GM13977 (cell line): ENCODE results near the gene MED13L.
"Not testable (repeated sequence)": the region's sequence is repeated elsewhere in the genome, so short reads cannot be mapped to it uniquely, and the experiment has no call there.

Source experiments
- DNase-seq: peaks from one replicate; pipeline ENCODE4 v3.0.0; 2012; ENCODE audit warnings: low spot score
- CTCF ChIP-seq: IDR thresholded peaks from 2 replicates; pipeline ENCODE4 v1.5.1; 2012; ENCODE audit warnings: mild to moderate bottlenecking, control low read depth; ENCODE audit not compliant: insufficient read depth; ENCODE audit errors: extremely low read depth, missing control alignments
- in situ Hi-C: fragments of 300-500 bp; cut with MboI; formaldehyde crosslinking; loops from one replicate; pipeline ENCODE4 v1.12.0; 2022; ENCODE audit warnings: low sequenced_read_pairs, low pct_unique_long_range_greater_than_20kb, mixed read lengths, inconsistent platforms; ENCODE audit not compliant: unreplicated experiment

Gene MED13L

GRCh38 chr12:116037941-116038837 is 239.3 kb downstream of the MED13L start:
- DNase-seq: no peak
- no peak for TF ChIP-seq CTCF
- in situ Hi-C loops: no loop called here

DNA sequence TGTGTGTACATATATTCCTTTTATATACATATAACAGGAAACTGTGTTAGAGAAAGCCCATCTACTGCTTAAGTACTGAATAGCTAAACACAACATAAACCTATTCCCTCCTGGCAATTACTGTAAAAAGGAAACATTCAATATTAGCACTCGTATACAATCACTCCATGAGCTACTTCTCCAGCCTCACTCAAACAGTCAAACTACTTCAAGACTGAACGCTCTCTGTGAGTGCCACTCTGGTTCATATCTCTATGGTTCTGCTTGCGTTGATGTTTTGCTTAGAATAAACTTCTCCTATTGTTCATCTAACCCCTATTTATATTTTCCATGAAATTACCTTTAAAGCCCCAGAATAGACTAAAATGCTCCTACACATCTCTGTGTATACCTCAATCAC is 243.7 kb downstream of the MED13L start:
- in situ Hi-C loops: no loop called here
- no peak for TF ChIP-seq CTCF
- no peak for DNase-seq

GRCh38 chr12:116031624-116032023 is 245.9 kb downstream of the MED13L start:
- DNase-seq, in situ Hi-C loops: not testable (repeated sequence)

DNA sequence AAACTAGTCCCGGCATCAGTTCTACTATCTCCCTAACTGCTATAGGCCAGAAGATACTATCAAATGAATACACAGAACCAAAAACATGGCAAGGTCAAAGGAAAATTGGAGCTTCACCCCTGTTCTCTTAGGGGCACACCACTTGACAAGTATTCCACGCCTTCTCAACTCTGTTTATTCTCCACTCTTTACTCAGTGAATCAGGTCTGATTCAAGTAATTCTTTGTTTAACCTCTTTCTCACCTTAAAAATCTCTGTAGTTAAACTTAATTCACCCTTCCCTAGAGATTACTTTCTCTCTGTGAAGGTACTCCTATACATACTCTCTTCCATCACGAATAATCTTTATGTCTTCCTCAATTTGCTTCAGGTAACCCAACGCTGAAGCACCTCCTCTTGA is 248.9 kb downstream of the MED13L start:
- no peak for TF ChIP-seq CTCF
- in situ Hi-C loops: no loop called here
- DNase-seq: no peak

DNA sequence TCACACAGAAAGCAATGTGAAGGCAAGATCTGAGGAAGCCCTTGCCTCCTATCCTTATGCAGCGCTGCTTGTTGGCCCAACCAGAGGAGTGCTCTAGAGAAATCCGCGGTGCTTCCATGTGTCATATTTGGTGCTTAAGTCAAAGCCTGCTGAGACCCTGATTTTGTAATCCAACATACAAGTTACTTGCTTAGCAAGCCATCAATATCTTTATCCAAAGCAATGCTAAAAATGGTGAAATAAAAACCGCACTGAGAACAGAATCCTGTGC is 250.0 kb downstream of the MED13L start:
- DNase-seq: no peak
- no peak for TF ChIP-seq CTCF
- in situ Hi-C loops: no loop called here

DNA sequence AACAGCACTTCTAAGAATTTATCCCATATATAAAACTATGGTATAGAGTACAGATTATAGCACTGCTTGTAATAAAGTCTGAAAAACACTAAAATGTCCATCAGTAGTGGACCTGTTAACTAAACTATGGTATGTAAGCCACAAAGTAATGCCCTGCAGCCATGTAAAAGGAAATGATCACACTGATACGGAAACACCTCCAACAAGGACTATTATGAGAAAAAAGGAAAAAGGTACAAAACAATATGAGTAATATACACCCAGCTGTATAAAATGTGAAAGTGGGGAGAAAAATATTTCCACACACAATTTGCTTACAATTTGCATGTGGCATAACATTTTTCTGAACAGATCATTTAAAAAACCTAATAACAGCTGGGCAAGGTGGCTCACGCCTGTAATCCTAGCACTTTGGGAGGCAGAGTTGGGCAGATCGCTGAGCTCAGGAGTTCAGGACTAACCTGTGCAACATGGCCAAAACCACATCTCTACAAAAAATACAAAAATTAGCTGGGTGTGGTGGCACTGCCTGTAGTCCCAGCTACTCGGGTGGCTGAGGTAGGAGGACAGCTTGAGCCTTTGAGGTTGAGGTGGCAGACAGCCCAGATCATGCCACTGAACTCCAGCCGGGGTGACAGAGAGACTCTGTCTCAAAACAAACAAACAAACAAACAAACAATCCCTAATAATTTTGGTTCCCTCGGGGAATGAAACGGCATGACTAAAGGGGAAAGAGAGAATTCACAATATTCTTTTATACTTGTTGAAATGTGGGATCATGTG is 250.5 kb downstream of the MED13L start:
- no peak for TF ChIP-seq CTCF
- no peak for DNase-seq
- in situ Hi-C loops: no loop called here

DNA sequence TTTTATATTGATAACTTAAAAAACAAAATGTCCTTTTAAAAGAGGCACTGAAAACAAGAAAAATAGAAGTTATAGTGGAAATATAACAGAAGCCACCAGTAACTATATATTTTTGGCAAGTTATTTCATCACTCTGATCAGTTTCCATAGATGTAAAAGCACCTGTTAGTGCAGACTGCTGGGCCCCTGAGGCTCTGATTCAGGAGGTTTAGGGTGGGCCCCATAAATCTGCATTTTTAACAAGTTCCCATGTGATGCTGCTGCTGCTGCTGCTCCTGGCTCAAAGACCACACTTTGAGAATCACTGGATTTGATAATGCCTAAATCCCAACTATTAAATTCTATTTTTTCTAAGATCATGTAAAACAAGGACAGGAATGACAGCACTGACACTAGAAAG is 251.1 kb downstream of the MED13L start:
- DNase-seq: no peak
- in situ Hi-C loops: no loop called here
- no peak for TF ChIP-seq CTCF
